Neutrophil (primary cell): ENCODE data around the gene PTPRN2.

Experiments used
- H3K27ac ChIP-seq: fragments of 200-600 bp; sonication (generic); 2 replicates; pipeline ENCODE4 v1.5.1; 2016; ENCODE audit warnings: mild to moderate bottlenecking, moderate library complexity
- H3K27me3 ChIP-seq: fragments of 200-600 bp; sonication (generic); 2 replicates; pipeline ENCODE4 v1.6.0; 2016; ENCODE audit warnings: mild to moderate bottlenecking
- H3K36me3 ChIP-seq: fragments of 200-600 bp; sonication (generic); 2 replicates; pipeline ENCODE4 v1.5.1; 2017
- H3K4me1 ChIP-seq, 2 experiments: fragments of 200-600 bp in 1 of 2; sonication (generic) in 1 of 2; 1 replicate in 1 of 2; 2 replicates in 1 of 2; pipeline versions ENCODE4 v1.5.1 to v1.6.1; 2013 to 2016; ENCODE audit warnings: low read depth in 1 of 2, low read length in 1 of 2, mild to moderate bottlenecking in 1 of 2, moderate library complexity in 1 of 2; ENCODE audit not compliant: control insufficient read depth in 1 of 2, insufficient read depth in 1 of 2
- H3K4me3 ChIP-seq, 2 experiments: fragments of 200-600 bp in 1 of 2; sonication (generic) in 1 of 2; 1 replicate in 1 of 2; 2 replicates in 1 of 2; pipeline ENCODE4 v1.5.1; 2013 to 2016; ENCODE audit warnings: low read depth in 1 of 2, low read length in 1 of 2, mild to moderate bottlenecking in 1 of 2, moderate library complexity in 1 of 2
- H3K9me3 ChIP-seq: fragments of 200-600 bp; sonication (generic); 2 replicates; pipeline ENCODE4 v1.5.1; 2016
- CTCF ChIP-seq: fragments of 200-600 bp; sonication (generic); IDR thresholded peaks from 2 replicates; pipeline ENCODE4 v1.5.1; 2016; ENCODE audit warnings: antibody characterized with exemption

Gene PTPRN2

GRCh38 chr7:157561816-157562410, 1025.7 kb downstream of the PTPRN2 start:
- Histone ChIP-seq H3K4me3 (no peak overlapping the region), H3K4me1 (no peaks in the 10 kb centered on the region), H3K36me3 (no peaks in the 10 kb centered on the region), H3K27me3 (peaks cover 5% of the 10 kb centered on the region), H3K9me3 (no peaks in the 10 kb centered on the region), H3K27ac (no peak overlapping the region)
- no peak for TF ChIP-seq CTCF

DNA sequence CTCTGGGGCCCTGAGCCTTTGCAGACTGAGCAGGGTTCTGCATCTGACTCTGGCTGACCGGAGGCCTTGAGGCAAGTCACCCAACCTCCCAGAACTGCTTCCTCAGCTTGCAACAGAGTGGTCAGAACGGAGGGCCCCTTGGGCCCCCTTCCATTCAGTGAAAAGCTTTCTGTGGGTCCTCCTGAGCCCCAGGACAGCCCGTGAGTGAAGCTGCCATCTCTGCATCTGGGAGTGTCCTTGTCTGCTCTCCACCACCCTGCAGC, 1026.2 kb downstream of the PTPRN2 start:
- Histone ChIP-seq H3K9me3 (no peaks in the 10 kb centered on the region), H3K27me3 (peaks cover under 1% of the 10 kb centered on the region), H3K4me3 (no peak overlapping the region), H3K36me3 (no peaks in the 10 kb centered on the region), H3K4me1 (no peaks in the 10 kb centered on the region), H3K27ac (no peak overlapping the region)
- no peak for TF ChIP-seq CTCF

GRCh38 chr7:157560710-157561522, 1026.7 kb downstream of the PTPRN2 start:
- Histone ChIP-seq H3K9me3 (no peaks in the 10 kb centered on the region), H3K27ac (no peak overlapping the region), H3K27me3 (no peaks in the 10 kb centered on the region), H3K4me1 (no peaks in the 10 kb centered on the region), H3K36me3 (no peaks in the 10 kb centered on the region), H3K4me3 (no peak overlapping the region)
- TF ChIP-seq CTCF, result no peak

DNA sequence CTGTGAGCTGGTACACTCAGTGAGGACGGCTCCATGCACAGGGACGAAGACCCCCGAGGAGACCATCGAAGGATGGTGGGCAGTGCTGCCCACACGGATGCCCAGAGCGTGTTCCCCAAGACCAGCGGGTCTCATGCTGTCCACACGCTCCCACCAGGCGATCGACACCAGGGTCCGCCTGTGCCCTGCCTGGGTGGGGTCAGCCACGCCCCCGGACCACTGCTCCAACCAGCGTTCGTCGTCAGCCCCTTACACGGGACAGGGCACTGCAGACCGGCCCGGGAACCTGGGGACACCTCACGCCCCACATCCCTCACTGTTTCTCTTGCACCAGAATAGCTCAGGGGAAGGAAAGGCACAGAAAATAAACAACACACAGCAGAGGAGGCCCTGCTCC, 1027.4 kb downstream of the PTPRN2 start:
- no peaks in the 10 kb centered on the region for H3K36me3 ChIP-seq
- H3K27ac ChIP-seq, result no peak overlapping the region
- no peaks in the 10 kb centered on the region for H3K4me1 ChIP-seq
- no peak for TF ChIP-seq CTCF
- no peak overlapping the region for H3K4me3 ChIP-seq
- H3K9me3 ChIP-seq, result no peaks in the 10 kb centered on the region
- no peaks in the 10 kb centered on the region for H3K27me3 ChIP-seq

GRCh38 chr7:157559596-157560257, 1027.9 kb downstream of the PTPRN2 start:
- H3K27me3 ChIP-seq, result no peaks in the 10 kb centered on the region
- no peak overlapping the region for H3K27ac ChIP-seq
- no peak for TF ChIP-seq CTCF
- H3K4me1 ChIP-seq, result no peaks in the 10 kb centered on the region
- no peaks in the 10 kb centered on the region for H3K36me3 ChIP-seq
- no peaks in the 10 kb centered on the region for H3K9me3 ChIP-seq
- no peak overlapping the region for H3K4me3 ChIP-seq
